Measurements from ENCODE around the gene SPCS1. TPM values are rescaled to one million over a fixed set of nuclear protein-coding genes. Genes with fewer than 3 reads are reported as not detected.

SPCS1 gene
- total RNA-seq, 1 donor from 2014 or later: 57.9 TPM

GRCh38 chr3:52743152-52743551, 37.2 kb downstream of the SPCS1 start:
- no peak for FAIRE-seq

DNA sequence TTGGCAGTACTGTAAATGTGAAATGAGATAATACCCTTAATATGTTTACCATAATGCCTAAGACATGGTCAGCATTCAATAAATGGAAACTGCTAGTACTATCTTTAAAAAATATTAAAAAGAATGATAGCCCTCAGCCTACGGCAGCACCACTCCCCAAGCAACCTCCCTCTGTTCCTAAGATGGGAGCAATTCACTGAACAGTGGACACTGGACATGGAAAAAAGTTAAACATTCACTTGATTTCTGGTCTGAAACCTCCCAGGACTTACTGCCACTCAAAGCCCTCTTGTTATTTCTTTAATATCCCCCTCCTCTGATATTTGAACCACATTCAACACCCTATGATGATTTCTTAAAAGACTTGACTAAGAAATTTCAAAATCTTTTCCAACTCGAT, 37.8 kb downstream of the SPCS1 start:
- no peak for FAIRE-seq
- Histone ChIP-seq H3K27me3 (ENCODE audit: control insufficient read depth, insufficient read depth, low read length) (no peaks in the 10 kb centered on the region), H3K36me3 (ENCODE audit: control insufficient read depth, insufficient read depth, low read length) (peaks cover 6% of the 10 kb centered on the region), H3K4me3 (ENCODE audit: low read depth, low read length) (no peak overlapping the region)
- TF ChIP-seq, protein P1, sequence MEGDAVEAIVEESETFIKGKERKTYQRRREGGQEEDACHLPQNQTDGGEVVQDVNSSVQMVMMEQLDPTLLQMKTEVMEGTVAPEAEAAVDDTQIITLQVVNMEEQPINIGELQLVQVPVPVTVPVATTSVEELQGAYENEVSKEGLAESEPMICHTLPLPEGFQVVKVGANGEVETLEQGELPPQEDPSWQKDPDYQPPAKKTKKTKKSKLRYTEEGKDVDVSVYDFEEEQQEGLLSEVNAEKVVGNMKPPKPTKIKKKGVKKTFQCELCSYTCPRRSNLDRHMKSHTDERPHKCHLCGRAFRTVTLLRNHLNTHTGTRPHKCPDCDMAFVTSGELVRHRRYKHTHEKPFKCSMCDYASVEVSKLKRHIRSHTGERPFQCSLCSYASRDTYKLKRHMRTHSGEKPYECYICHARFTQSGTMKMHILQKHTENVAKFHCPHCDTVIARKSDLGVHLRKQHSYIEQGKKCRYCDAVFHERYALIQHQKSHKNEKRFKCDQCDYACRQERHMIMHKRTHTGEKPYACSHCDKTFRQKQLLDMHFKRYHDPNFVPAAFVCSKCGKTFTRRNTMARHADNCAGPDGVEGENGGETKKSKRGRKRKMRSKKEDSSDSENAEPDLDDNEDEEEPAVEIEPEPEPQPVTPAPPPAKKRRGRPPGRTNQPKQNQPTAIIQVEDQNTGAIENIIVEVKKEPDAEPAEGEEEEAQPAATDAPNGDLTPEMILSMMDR (IDR thresholded peaks at IDR 0.05; ENCODE audit: insufficient read depth, low read length, severe bottlenecking): no peak
- no peak for DNase-seq (ENCODE audit: low read depth)

More at GRCh38 chr3:52743152-52743551, 37.2 kb downstream of the SPCS1 start:
- H3K4me3 ChIP-seq (ENCODE audit: low read depth, low read length): no peak overlapping the region
- DNase-seq (ENCODE audit: low read depth): no peak
- H3K27me3 ChIP-seq (ENCODE audit: control insufficient read depth, insufficient read depth, low read length): no peaks in the 10 kb centered on the region
- TF ChIP-seq, protein P1 (IDR thresholded peaks at IDR 0.05; ENCODE audit: insufficient read depth, low read length, severe bottlenecking): no peak
- H3K36me3 ChIP-seq (ENCODE audit: control insufficient read depth, insufficient read depth, low read length): peaks cover 6% of the 10 kb centered on the region

GRCh38 chr3:52752045-52752660, 46.2 kb downstream of the SPCS1 start:
- FAIRE-seq: peak; percentile 52
- DNase-seq (ENCODE audit: low read depth): peak; percentile 17
- Histone ChIP-seq H3K4me3 (ENCODE audit: low read depth, low read length) (no peak overlapping the region), H3K36me3 (ENCODE audit: control insufficient read depth, insufficient read depth, low read length) (peaks cover 8% of the 10 kb centered on the region), H3K27me3 (ENCODE audit: control insufficient read depth, insufficient read depth, low read length) (no peaks in the 10 kb centered on the region)
- TF ChIP-seq, protein P1 (IDR thresholded peaks at IDR 0.05; ENCODE audit: insufficient read depth, low read length, severe bottlenecking): no peak

GRCh38 chr3:52754373-52754772, 48.5 kb downstream of the SPCS1 start:
- peaks cover 6% of the 10 kb centered on the region for H3K36me3 ChIP-seq (ENCODE audit: control insufficient read depth, insufficient read depth, low read length)
- no peaks in the 10 kb centered on the region for H3K27me3 ChIP-seq (ENCODE audit: control insufficient read depth, insufficient read depth, low read length)
- TF ChIP-seq, protein P1 (IDR thresholded peaks at IDR 0.05; ENCODE audit: insufficient read depth, low read length, severe bottlenecking): no peak
- H3K4me3 ChIP-seq (ENCODE audit: low read depth, low read length): no peak overlapping the region
- peak; percentile 12 for DNase-seq (ENCODE audit: low read depth)
- no peak for FAIRE-seq

DNA sequence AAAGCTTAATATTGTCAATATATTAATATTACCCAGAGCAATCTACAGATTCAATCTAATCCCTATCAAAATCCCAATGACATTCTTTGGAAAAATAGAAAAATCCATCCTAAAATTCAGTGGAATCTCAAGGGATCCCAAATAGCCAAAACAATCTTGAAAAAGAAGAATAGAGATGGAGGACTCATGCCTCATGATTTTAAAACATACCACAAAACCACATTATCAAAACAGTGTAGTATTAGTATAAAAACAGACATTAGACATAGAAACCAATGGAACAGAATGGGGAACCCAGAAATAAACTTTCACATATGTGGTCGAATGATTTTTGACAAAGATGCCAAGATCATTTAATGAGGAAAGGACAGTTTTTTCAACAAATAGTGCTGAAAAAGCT, 50.2 kb downstream of the SPCS1 start:
- FAIRE-seq (no peak), DNase-seq (ENCODE audit: low read depth) (no peak)
- H3K4me3 ChIP-seq (ENCODE audit: low read depth, low read length): no peak overlapping the region
- H3K36me3 ChIP-seq (ENCODE audit: control insufficient read depth, insufficient read depth, low read length): peaks cover 6% of the 10 kb centered on the region
- TF ChIP-seq, protein P1 (IDR thresholded peaks at IDR 0.05; ENCODE audit: insufficient read depth, low read length, severe bottlenecking): no peak
- no peaks in the 10 kb centered on the region for H3K27me3 ChIP-seq (ENCODE audit: control insufficient read depth, insufficient read depth, low read length)

Other genes with a start within 250 kb of the SPCS1 start
- under 0.01 and 0.13 TPM in 2 replicates for gene STAB1, start 210.8 kb upstream of the SPCS1 start, total RNA-seq
- gene NT5DC2, start 172.2 kb upstream of the SPCS1 start, total RNA-seq: 29.7 and 35.5 TPM in 2 replicates
- 0.79 and 5.6 TPM in 2 replicates for gene UQCC5, start 169.5 kb upstream of the SPCS1 start, total RNA-seq
- 72.5 and 95.6 TPM in 2 replicates for gene PBRM1, start 20.2 kb upstream of the SPCS1 start, total RNA-seq
- 167 and 232 TPM in 2 replicates for gene GNL3, start 20.1 kb upstream of the SPCS1 start, total RNA-seq
- 49.8 and 54.3 TPM in 2 replicates for gene GLT8D1, start 315 bp upstream of the SPCS1 start, total RNA-seq
- 20.5 and 24.8 TPM in 2 replicates for gene NEK4, start 64.8 kb downstream of the SPCS1 start, total RNA-seq
- gene ITIH1, start 71.5 kb downstream of the SPCS1 start, total RNA-seq: not detected in 2 replicates
- not detected in 2 replicates for gene ITIH3, start 88.7 kb downstream of the SPCS1 start, total RNA-seq
- 0.26 and 1.8 TPM in 2 replicates for gene ITIH4, start 124.6 kb downstream of the SPCS1 start, total RNA-seq
- not detected in 2 replicates for gene MUSTN1, start 128.9 kb downstream of the SPCS1 start, total RNA-seq
- gene STIMATE, start 191.4 kb downstream of the SPCS1 start, total RNA-seq: 7.9 and 11.0 TPM in 2 replicates

Data from bronchial epithelial cell (primary cell).